HCT116 (cell line): ENCODE measurements around the gene TEAD1. TPM values are rescaled to one million over a fixed set of nuclear protein-coding genes. Genes with fewer than 3 reads are reported as not detected.

Experiments used
- ATAC-seq: fragments of 200-7000 bp; cut with Tn5 transposase; 2 replicates; pipeline ENCODE4 v1.9.1; 2020; ENCODE audit warnings: mild to moderate bottlenecking, moderate library complexity
- BruUV-seq: library from RNA; stranded (reverse); fragments of 400-500 nt; replicated peaks from 2 replicates; lab custom pipeline; 2021; lab: Mats Ljungman, UMichigan
- CTCF ChIA-PET: fragments of 300-600 bp; sonication (Branson Sonifier 250); formaldehyde crosslinking; loops from one replicate; lab custom pipeline; 2021; ENCODE audit warnings: antibody characterized with exemption; lab: Charles Lee
- POLR2A ChIA-PET: fragments of 300-600, 350-600 bp; sonication (Branson Sonifier 250); formaldehyde crosslinking; loops from one replicate; lab custom pipeline; 2021; ENCODE audit warnings: antibody characterized with exemption; lab: Charles Lee
- RAD21 ChIA-PET, 2 experiments: fragments of 300-600 bp; sonication (Branson Sonifier 250); formaldehyde crosslinking; loops; one replicate each; lab custom pipeline; 2023; ENCODE audit warnings: low total read pairs in 2 of 2; ENCODE audit not compliant: uncharacterized antibody in 2 of 2, unreplicated experiment in 2 of 2, low non-redundant PET in 1 of 2; lab: Charles Lee
- DNase-seq: peaks from one replicate; pipeline ENCODE4 v3.0.0-alpha.2; 2010; ENCODE audit warnings: low read depth, low spot score
- H2AFZ ChIP-seq: fragments of 200-600 bp; shearing (Covaris generic), sonication (generic); 2 replicates; pipeline ENCODE4 v1.6.1; 2017; ENCODE audit warnings: low read depth, mixed run types, mixed read lengths, antibody characterized with exemption, low read length; ENCODE audit not compliant: poor library complexity, severe bottlenecking
- H3K27ac ChIP-seq: 2 replicates; pipeline ENCODE4 v1.5.1; 2012; ENCODE audit warnings: low read depth, low read length
- H3K27me3 ChIP-seq: fragments of 200-600 bp; sonication (generic); 2 replicates; pipeline ENCODE4 v1.6.1; 2016; ENCODE audit warnings: mixed run types, low read length, mixed read lengths; ENCODE audit not compliant: insufficient read depth
- H3K36me3 ChIP-seq, 2 experiments: fragments of 200-500 bp in 1 of 2; fragments of 200-600 bp in 1 of 2; sonication (Bioruptor generic) in 1 of 2; sonication (generic) in 1 of 2; 2 replicates each; pipeline versions ENCODE4 v1.5.1 to v1.6.1; 2014 to 2016; ENCODE audit warnings: low read length in 2 of 2, inconsistent platforms in 1 of 2, mixed read lengths in 1 of 2, mixed run types in 1 of 2; ENCODE audit not compliant: insufficient read depth in 2 of 2, control insufficient read depth in 1 of 2
- H3K4me1 ChIP-seq, 2 experiments: fragments of 200-600 bp in 1 of 2; sonication (generic) in 1 of 2; 2 replicates each; pipeline versions ENCODE4 v1.5.1 to v1.6.1; 2012 to 2017; ENCODE audit warnings: low read length in 2 of 2, inconsistent platforms in 1 of 2, mild to moderate bottlenecking in 1 of 2, mixed read lengths in 1 of 2, mixed run types in 1 of 2, moderate library complexity in 1 of 2; ENCODE audit not compliant: insufficient read depth in 2 of 2, control insufficient read depth in 1 of 2
- H3K4me2 ChIP-seq: fragments of 200-600 bp; sonication (generic); 2 replicates; pipeline ENCODE4 v1.6.1; 2017; ENCODE audit warnings: mixed run types, low read length, mixed read lengths
- H3K4me3 ChIP-seq, 2 experiments: fragments of 200-600 bp in 1 of 2; sonication (generic) in 1 of 2; replicated peaks in 1 of 2; 2 replicates each; pipeline ENCODE4 v1.5.1; 2011 to 2016; ENCODE audit warnings: low read length in 2 of 2, control low read depth in 1 of 2, low read depth in 1 of 2, mild to moderate bottlenecking in 1 of 2, mixed read lengths in 1 of 2, mixed run types in 1 of 2
- H3K79me2 ChIP-seq: fragments of 200-600 bp; sonication (generic); 2 replicates; pipeline ENCODE4 v1.6.1; 2017; ENCODE audit warnings: mild to moderate bottlenecking, mixed run types, low read length, moderate library complexity, mixed read lengths; ENCODE audit not compliant: insufficient read depth
- H3K9ac ChIP-seq: fragments of 200-600 bp; sonication (generic); 2 replicates; pipeline ENCODE4 v1.6.1; 2016; ENCODE audit warnings: low read length, mixed read lengths
- H3K9me2 ChIP-seq: fragments of 200-600 bp; sonication (generic), shearing (Covaris generic); 2 replicates; pipeline ENCODE4 v1.6.1; 2017; ENCODE audit warnings: mixed run types, mild to moderate bottlenecking, moderate library complexity; ENCODE audit not compliant: insufficient read depth
- H3K9me3 ChIP-seq, 2 experiments: fragments of 200-500 bp in 1 of 2; fragments of 200-600 bp in 1 of 2; sonication (Bioruptor generic) in 1 of 2; sonication (generic) in 1 of 2; 2 replicates each; pipeline ENCODE4 v1.6.1; 2014 to 2017; ENCODE audit warnings: low read length in 2 of 2, mixed read lengths in 2 of 2, inconsistent platforms in 1 of 2, low read depth in 1 of 2, mild to moderate bottlenecking in 1 of 2, mixed run types in 1 of 2, moderate library complexity in 1 of 2; ENCODE audit not compliant: control insufficient read depth in 1 of 2, insufficient read depth in 1 of 2
- H4K20me1 ChIP-seq: fragments of 200-600 bp; sonication (generic), shearing (Covaris generic); 2 replicates; pipeline ENCODE4 v1.6.1; 2017; ENCODE audit warnings: mixed run types, mild to moderate bottlenecking, moderate library complexity; ENCODE audit not compliant: insufficient read depth
- CEBPB ChIP-seq: IDR thresholded peaks from 2 replicates; pipeline ENCODE4 v1.6.1; 2012; ENCODE audit warnings: low read depth
- FOSL1 ChIP-seq: IDR thresholded peaks from 2 replicates; pipeline ENCODE4 v1.6.1; 2012; ENCODE audit warnings: low read depth
- JUND ChIP-seq: IDR thresholded peaks from 2 replicates; pipeline ENCODE4 v1.6.1; 2012
- POLR2AphosphoS5 ChIP-seq: IDR thresholded peaks from 2 replicates; pipeline ENCODE4 v1.6.1; 2011; ENCODE audit warnings: mild to moderate bottlenecking, low read depth, low read length, moderate library complexity
- RAD21 ChIP-seq: IDR thresholded peaks from 2 replicates; pipeline ENCODE4 v1.6.1; 2012; ENCODE audit warnings: low read depth, mild to moderate bottlenecking
- SIN3A ChIP-seq: IDR thresholded peaks from 2 replicates; pipeline ENCODE4 v1.6.1; 2012; ENCODE audit warnings: low read depth
- SP1 ChIP-seq: IDR thresholded peaks from 2 replicates; pipeline ENCODE4 v1.6.1; 2012; ENCODE audit warnings: low read depth
- YY1 ChIP-seq: IDR thresholded peaks from 2 replicates; pipeline ENCODE4 v1.6.1; 2011; ENCODE audit warnings: low read length, low read depth, moderate library complexity, mild to moderate bottlenecking; ENCODE audit not compliant: insufficient replicate concordance; ENCODE audit errors: extremely low read depth
- ZNF274 ChIP-seq: fragments of 200-500 bp; sonication (Bioruptor generic); IDR thresholded peaks from 2 replicates; pipeline ENCODE4 v1.6.1; 2014; ENCODE audit warnings: mild to moderate bottlenecking, low read depth, low read length, inconsistent platforms
- intact Hi-C: fragments of 100-400 bp; cut with micrococcal nuclease; formaldehyde crosslinking; loops from 2 replicates; pipeline ENCODE4 v1.10.0; 2022
- total RNA-seq: library from RNA; stranded (reverse); gene quantifications from one replicate; pipeline ENCODE4 v1.2.1, GENCODE V29; 2021; ENCODE audit not compliant: unreplicated experiment
- TF ChIP-seq, protein P1 (sequence below), 3 experiments: fragments of 200-600 bp in 1 of 3; sonication (generic) in 1 of 3; IDR thresholded peaks in 2 of 3; conservative IDR thresholded peaks in 1 of 3; 2 replicates each; pipeline ENCODE4 v1.5.1; 2012 to 2017; ENCODE audit warnings: low read depth in 2 of 3, low read length in 2 of 3, antibody characterized with exemption in 1 of 3, borderline replicate concordance in 1 of 3, control low read depth in 1 of 3, mild to moderate bottlenecking in 1 of 3, mixed read lengths in 1 of 3, mixed run types in 1 of 3, moderate library complexity in 1 of 3; ENCODE audit not compliant: insufficient read depth in 1 of 3
- TF ChIP-seq, protein P2 (sequence below): IDR thresholded peaks from 2 replicates; pipeline ENCODE4 v1.6.1; 2012
- TF ChIP-seq, protein P3 (sequence below): IDR thresholded peaks from 2 replicates; pipeline ENCODE4 v1.6.1; 2012; ENCODE audit warnings: low read depth

The TEAD1 gene
- total RNA-seq, 1 experiment from 2014 or later = 103 TPM

DNA sequence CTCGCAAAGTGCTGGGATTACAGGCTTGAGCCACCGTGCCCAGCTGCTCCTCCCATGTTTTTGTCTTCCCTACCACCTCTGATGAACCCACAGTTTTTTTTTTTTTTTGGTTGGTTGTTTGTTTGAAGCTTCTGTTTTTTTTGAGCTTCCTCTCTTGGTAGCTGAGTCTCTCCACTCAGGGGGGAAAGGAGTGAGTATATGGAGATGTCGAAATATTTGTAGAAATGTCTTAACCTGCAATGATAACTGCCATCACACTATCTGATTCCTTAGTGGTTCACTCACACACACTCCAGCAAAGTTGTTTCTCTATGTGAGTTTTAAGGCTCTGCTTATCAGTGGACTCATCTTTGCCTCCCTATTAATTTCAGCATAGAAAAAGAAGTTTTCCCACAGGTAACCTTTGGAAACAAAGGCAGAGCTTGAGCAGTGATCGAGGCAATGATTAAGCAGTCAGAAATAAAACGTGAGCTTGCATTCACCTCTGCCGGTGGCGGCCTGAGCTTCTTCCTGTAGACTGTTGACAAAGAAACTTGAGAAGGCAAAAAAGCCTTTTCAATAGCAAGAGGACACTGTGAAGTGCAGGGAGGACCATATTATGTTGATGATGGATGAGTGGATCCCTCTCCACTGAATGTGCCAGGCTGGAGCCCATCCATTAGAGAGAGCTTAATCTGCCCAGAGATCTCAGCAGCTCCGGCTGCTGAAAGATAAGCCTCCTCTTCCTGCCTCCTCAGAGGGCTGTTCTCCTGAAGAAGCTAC is 305.9 kb downstream of the TEAD1 start:
- intact Hi-C loops = no loop called here
- H3K9ac ChIP-seq = no peak overlapping the region
- H3K27me3 ChIP-seq = no peaks in the 10 kb centered on the region
- no peaks in the 10 kb centered on the region for H3K4me1 ChIP-seq
- BruUV-seq = no TSS peak
- H3K36me3 ChIP-seq = no peaks in the 10 kb centered on the region
- DNase-seq = no peak
- CTCF ChIA-PET = interaction anchor here (2.9 kb wide), 1 partner anchor 16 kb away, joined by 7 read pairs; no protein-coding TSS in a partner anchor
- H4K20me1 ChIP-seq = no peaks in the 10 kb centered on the region
- no peaks in the 10 kb centered on the region for H3K79me2 ChIP-seq
- H3K27ac ChIP-seq = no peak overlapping the region
- no peak overlapping the region for H3K4me2 ChIP-seq
- H2AFZ ChIP-seq = no peak overlapping the region
- no peaks in the 10 kb centered on the region for H3K9me2 ChIP-seq
- no peaks in the 10 kb centered on the region for H3K9me3 ChIP-seq
- RAD21 ChIA-PET = interaction anchor here in 1 of 2 experiments (0.6 kb wide), 1 partner anchor 11 kb away, joined by 3 read pairs; no protein-coding TSS in a partner anchor
- POLR2A ChIA-PET = no interaction called here
- TF ChIP-seq POLR2AphosphoS5 (no peak), YY1 (no peak), CEBPB (no peak), SP1 (no peak), ZNF274 (no peak), SIN3A (no peak), JUND (no peak), RAD21 (no peak), FOSL1 (no peak)
- TF ChIP-seq, protein P1, sequence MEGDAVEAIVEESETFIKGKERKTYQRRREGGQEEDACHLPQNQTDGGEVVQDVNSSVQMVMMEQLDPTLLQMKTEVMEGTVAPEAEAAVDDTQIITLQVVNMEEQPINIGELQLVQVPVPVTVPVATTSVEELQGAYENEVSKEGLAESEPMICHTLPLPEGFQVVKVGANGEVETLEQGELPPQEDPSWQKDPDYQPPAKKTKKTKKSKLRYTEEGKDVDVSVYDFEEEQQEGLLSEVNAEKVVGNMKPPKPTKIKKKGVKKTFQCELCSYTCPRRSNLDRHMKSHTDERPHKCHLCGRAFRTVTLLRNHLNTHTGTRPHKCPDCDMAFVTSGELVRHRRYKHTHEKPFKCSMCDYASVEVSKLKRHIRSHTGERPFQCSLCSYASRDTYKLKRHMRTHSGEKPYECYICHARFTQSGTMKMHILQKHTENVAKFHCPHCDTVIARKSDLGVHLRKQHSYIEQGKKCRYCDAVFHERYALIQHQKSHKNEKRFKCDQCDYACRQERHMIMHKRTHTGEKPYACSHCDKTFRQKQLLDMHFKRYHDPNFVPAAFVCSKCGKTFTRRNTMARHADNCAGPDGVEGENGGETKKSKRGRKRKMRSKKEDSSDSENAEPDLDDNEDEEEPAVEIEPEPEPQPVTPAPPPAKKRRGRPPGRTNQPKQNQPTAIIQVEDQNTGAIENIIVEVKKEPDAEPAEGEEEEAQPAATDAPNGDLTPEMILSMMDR (IDR thresholded peaks at IDR 0.05 in 2 of 3, conservative IDR thresholded peaks at IDR 0.05 in 1 of 3; ENCODE audit: borderline replicate concordance in 1 of 3, insufficient read depth in 1 of 3, low read depth in 2 of 3, low read length in 2 of 3) = no peak
- TF ChIP-seq, protein P2, sequence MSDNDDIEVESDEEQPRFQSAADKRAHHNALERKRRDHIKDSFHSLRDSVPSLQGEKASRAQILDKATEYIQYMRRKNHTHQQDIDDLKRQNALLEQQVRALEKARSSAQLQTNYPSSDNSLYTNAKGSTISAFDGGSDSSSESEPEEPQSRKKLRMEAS = no peak
- TF ChIP-seq, protein P3, sequence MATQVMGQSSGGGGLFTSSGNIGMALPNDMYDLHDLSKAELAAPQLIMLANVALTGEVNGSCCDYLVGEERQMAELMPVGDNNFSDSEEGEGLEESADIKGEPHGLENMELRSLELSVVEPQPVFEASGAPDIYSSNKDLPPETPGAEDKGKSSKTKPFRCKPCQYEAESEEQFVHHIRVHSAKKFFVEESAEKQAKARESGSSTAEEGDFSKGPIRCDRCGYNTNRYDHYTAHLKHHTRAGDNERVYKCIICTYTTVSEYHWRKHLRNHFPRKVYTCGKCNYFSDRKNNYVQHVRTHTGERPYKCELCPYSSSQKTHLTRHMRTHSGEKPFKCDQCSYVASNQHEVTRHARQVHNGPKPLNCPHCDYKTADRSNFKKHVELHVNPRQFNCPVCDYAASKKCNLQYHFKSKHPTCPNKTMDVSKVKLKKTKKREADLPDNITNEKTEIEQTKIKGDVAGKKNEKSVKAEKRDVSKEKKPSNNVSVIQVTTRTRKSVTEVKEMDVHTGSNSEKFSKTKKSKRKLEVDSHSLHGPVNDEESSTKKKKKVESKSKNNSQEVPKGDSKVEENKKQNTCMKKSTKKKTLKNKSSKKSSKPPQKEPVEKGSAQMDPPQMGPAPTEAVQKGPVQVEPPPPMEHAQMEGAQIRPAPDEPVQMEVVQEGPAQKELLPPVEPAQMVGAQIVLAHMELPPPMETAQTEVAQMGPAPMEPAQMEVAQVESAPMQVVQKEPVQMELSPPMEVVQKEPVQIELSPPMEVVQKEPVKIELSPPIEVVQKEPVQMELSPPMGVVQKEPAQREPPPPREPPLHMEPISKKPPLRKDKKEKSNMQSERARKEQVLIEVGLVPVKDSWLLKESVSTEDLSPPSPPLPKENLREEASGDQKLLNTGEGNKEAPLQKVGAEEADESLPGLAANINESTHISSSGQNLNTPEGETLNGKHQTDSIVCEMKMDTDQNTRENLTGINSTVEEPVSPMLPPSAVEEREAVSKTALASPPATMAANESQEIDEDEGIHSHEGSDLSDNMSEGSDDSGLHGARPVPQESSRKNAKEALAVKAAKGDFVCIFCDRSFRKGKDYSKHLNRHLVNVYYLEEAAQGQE = no peak
- TF ChIP-seq, all 23 proteins: peak for 0
- ATAC-seq = no peak
- H3K4me3 ChIP-seq = no peak overlapping the region
